HAP-1 (cell line): Measurements from ENCODE around the gene HP1BP3.
"Not testable (repeated sequence)": the region's sequence is repeated elsewhere in the genome, so short reads cannot be mapped to it uniquely, and the experiment has no call there.

Experiments used
- DNase-seq, 2 experiments: peaks; one replicate each; pipeline ENCODE4 v3.0.0-alpha.2; 2016 to 2020; ENCODE audit warnings: low spot score in 2 of 2
- H3K27me3 ChIP-seq: fragments of 250-450 bp; sonication (Bioruptor Pico); 2 replicates; pipeline ENCODE4 v1.5.1; 2020; ENCODE audit warnings: low read depth, mild to moderate bottlenecking, moderate library complexity
- H3K36me3 ChIP-seq: fragments of 250-450 bp; sonication (Bioruptor Pico); replicated peaks from 2 replicates; pipeline ENCODE4 v1.5.1; 2020; ENCODE audit warnings: mild to moderate bottlenecking
- H3K4me1 ChIP-seq: fragments of 250-450 bp; sonication (Bioruptor Pico); 2 replicates; pipeline ENCODE4 v1.5.1; 2020; ENCODE audit warnings: mild to moderate bottlenecking
- H3K4me3 ChIP-seq: fragments of 250-450 bp; sonication (Bioruptor Pico); 2 replicates; pipeline ENCODE4 v1.5.1; 2020; ENCODE audit warnings: mild to moderate bottlenecking, moderate library complexity
- H3K9me3 ChIP-seq: fragments of 250-450 bp; sonication (Bioruptor Pico); 2 replicates; pipeline ENCODE4 v1.5.1; 2020; ENCODE audit warnings: mild to moderate bottlenecking, moderate library complexity
- in situ Hi-C: fragments of 300-500 bp; cut with MboI; formaldehyde crosslinking; loops from 3 replicates; pipeline ENCODE4 v1.14.3; 2020; ENCODE audit warnings: low sequenced_read_pairs, inconsistent platforms, mixed read lengths

HP1BP3 gene

DNA sequence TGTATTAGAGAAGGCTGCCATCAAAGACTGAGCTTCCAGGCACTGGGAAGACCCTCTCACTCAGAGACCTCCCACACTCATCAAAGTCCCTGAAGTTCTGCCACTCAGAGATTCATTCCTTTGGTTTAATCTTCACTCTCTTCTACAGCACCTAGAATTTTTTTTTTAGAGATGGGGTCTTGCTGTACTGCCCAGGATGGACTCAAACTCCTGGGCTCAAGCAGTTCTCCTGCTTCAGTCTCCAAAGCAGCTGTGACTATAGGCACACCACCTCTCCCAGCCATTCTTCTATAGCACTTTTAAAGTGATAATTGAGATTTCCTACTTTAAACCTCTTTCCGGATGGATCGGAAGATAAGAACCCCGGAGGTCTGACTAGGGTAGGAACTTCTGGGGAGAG, 3.7 kb upstream of the HP1BP3 start:
- DNase-seq, result no peak
- in situ Hi-C loops, result no loop called here
- H3K4me1 ChIP-seq, result peaks cover 10% of the 10 kb centered on the region
- no peaks in the 10 kb centered on the region for H3K9me3 ChIP-seq
- peaks cover 5% of the 10 kb centered on the region for H3K36me3 ChIP-seq
- H3K27me3 ChIP-seq, result no peaks in the 10 kb centered on the region
- no peak overlapping the region for H3K4me3 ChIP-seq

DNA sequence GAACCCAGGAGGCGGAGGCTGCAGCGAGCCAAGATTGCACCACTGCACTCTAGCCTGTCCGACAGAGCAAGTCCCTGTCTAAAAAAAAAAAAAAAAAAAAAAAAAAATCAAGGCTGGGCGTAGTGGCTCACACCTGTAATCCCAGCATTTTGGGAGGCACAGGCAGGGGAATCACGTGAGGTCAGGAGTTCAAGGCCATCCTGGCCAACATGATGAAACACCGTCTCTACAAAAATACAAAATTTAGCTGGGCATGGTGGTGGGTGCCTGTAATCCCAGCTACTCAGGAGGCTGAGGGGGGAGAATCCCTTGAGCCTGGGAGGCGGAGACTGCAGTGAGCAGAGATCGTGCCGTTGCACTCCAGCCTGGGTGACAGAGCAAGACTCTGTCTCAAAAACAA, 2.5 kb upstream of the HP1BP3 start:
- H3K9me3 ChIP-seq, H3K36me3 ChIP-seq, in situ Hi-C loops, DNase-seq, H3K4me3 ChIP-seq, H3K27me3 ChIP-seq: not testable (repeated sequence)
- H3K4me1 ChIP-seq, result peaks cover 15% of the 10 kb centered on the region

- no peaks in the 10 kb centered on the region for H3K27me3 ChIP-seq
- no peaks in the 10 kb centered on the region for H3K9me3 ChIP-seq
- H3K4me3 ChIP-seq, result peak overlapping the region; percentile 98
- DNase-seq, result peak; percentile 29 to 46
- peaks cover 10% of the 10 kb centered on the region for H3K36me3 ChIP-seq
- H3K4me1 ChIP-seq, result peaks cover 16% of the 10 kb centered on the region
- in situ Hi-C loops, result no loop called here
Observed at GRCh38 chr1:20787840-20788795, 1.0 kb upstream of the HP1BP3 start.

- H3K4me1 ChIP-seq, result peaks cover 22% of the 10 kb centered on the region
- peak; percentile 96 to 98 for DNase-seq
- H3K27me3 ChIP-seq, result no peaks in the 10 kb centered on the region
- H3K9me3 ChIP-seq, result no peaks in the 10 kb centered on the region
- H3K36me3 ChIP-seq, result peaks cover 13% of the 10 kb centered on the region
- in situ Hi-C loops, result no loop called here
- H3K4me3 ChIP-seq, result peak overlapping the region; percentile 98
Observed at GRCh38 chr1:20786253-20787028, 666 bp downstream of the HP1BP3 start.

GRCh38 chr1:20785907-20786252, 1.2 kb downstream of the HP1BP3 start:
- peak overlapping the region; percentile 98 for H3K4me3 ChIP-seq
- in situ Hi-C loops, result no loop called here
- DNase-seq, result no peak
- H3K4me1 ChIP-seq, result peaks cover 28% of the 10 kb centered on the region
- H3K9me3 ChIP-seq, result no peaks in the 10 kb centered on the region
- peaks cover 13% of the 10 kb centered on the region for H3K36me3 ChIP-seq
- no peaks in the 10 kb centered on the region for H3K27me3 ChIP-seq

DNA sequence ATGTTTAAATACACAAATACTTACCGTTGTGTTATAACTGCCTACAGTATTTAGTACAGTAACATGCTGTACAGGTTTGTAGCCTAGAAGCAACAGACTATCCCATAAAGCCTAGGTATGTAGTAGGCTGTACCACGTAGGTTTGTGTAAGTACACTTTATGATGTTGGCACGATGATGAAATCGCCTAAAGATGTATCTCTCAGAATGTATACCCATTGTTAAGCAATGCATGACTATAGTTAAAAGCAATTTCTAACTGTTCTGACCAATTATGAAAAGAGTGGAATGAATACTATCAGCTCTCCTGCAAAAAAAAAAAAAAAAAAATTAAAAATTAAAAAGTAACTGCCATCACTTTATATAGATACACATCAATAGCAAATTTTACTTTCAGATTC, 11.4 kb downstream of the HP1BP3 start:
- in situ Hi-C loops, result no loop called here
- H3K4me1 ChIP-seq, result peaks cover 14% of the 10 kb centered on the region
- H3K27me3 ChIP-seq, result no peaks in the 10 kb centered on the region
- H3K9me3 ChIP-seq, result no peaks in the 10 kb centered on the region
- no peak for DNase-seq
- H3K4me3 ChIP-seq, result no peak overlapping the region
- peaks cover 89% of the 10 kb centered on the region for H3K36me3 ChIP-seq

GRCh38 chr1:20771780-20772179, 15.3 kb downstream of the HP1BP3 start:
- H3K36me3 ChIP-seq, result peaks cover 99% of the 10 kb centered on the region
- H3K4me1 ChIP-seq, result peaks cover 3% of the 10 kb centered on the region
- H3K9me3 ChIP-seq, result no peaks in the 10 kb centered on the region
- H3K4me3 ChIP-seq, result no peak overlapping the region
- in situ Hi-C loops, result no loop called here
- no peak for DNase-seq
- H3K27me3 ChIP-seq, result no peaks in the 10 kb centered on the region

DNA sequence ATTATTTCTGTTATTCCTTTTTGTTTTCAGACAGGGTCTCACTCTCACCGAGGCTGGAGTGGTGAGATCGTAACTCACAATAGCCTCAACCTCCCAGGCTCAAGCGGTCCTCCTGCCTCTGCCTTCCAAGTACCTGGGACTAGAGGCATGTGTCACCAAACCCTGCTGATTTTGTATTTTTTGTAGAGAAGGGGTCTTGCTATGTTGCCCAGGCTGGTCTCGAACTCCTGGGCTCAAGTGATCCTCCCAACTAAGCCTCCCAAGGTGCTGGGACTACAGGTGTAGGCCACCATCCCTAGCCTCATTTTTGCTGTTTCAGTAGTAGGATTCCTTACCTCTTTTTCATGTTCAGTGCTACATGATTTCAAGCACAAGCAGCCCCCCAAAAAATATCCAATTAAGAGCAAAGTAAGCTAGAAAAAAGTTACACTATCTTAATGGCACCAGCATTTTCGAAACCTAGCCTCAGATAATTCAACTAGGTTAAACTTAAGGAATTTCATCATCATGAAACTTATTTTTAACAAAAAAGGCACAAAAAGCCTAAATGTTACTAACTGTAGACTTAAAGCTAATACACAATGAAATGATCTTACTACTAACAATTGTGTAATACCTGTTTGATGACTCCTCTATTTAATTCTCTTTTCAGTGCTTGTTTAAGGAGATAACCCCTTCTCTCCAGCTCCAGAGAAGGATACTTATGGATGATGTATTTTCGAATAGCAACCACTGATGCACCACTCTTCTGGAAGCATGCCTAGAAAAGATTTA, 16.6 kb downstream of the HP1BP3 start:
- Histone ChIP-seq H3K27me3 (no peaks in the 10 kb centered on the region), H3K4me3 (no peak overlapping the region), H3K4me1 (no peaks in the 10 kb centered on the region), H3K9me3 (no peaks in the 10 kb centered on the region), H3K36me3 (peaks cover 98% of the 10 kb centered on the region)
- in situ Hi-C loops, result no loop called here
- DNase-seq, result no peak

- H3K36me3 ChIP-seq, result peaks cover 91% of the 10 kb centered on the region
- H3K27me3 ChIP-seq, result no peaks in the 10 kb centered on the region
- peaks cover 13% of the 10 kb centered on the region for H3K4me1 ChIP-seq
- in situ Hi-C loops, result no loop called here
- H3K9me3 ChIP-seq, result no peaks in the 10 kb centered on the region
- no peak overlapping the region for H3K4me3 ChIP-seq
- DNase-seq, result no peak
Observed at GRCh38 chr1:20767271-20767670, 19.8 kb downstream of the HP1BP3 start.

GRCh38 chr1:20763417-20763816, 23.7 kb downstream of the HP1BP3 start:
- Histone ChIP-seq H3K4me3 (no peak overlapping the region), H3K36me3 (peaks cover 86% of the 10 kb centered on the region), H3K27me3 (no peaks in the 10 kb centered on the region), H3K9me3 (no peaks in the 10 kb centered on the region), H3K4me1 (peaks cover 22% of the 10 kb centered on the region)
- DNase-seq, result no peak
- in situ Hi-C loops, result no loop called here

DNA sequence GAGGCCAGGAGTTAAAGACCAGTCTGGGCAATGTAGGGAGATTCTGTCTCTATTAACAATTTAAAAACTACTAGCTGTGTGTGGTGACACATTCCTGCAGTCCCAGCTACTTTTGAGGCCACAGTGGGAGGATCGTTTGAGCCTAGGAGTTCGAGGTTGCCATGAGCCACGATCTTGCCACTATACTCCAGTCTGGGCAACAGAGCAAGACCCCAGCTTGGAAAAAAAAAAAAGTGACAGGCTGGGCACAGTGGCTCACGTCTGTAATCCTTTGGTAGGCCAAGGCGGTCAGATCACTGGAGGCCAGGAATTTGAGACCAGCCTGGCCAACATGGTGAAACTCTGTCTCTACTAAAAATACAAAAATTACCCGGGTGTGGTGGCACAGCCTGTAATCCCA, 26.8 kb downstream of the HP1BP3 start:
- no peak overlapping the region for H3K4me3 ChIP-seq
- no peak for DNase-seq
- H3K27me3 ChIP-seq, result no peaks in the 10 kb centered on the region
- in situ Hi-C loops, result no loop called here
- H3K36me3 ChIP-seq, result peaks cover 86% of the 10 kb centered on the region
- peaks cover 22% of the 10 kb centered on the region for H3K4me1 ChIP-seq
- H3K9me3 ChIP-seq, result no peaks in the 10 kb centered on the region

DNA sequence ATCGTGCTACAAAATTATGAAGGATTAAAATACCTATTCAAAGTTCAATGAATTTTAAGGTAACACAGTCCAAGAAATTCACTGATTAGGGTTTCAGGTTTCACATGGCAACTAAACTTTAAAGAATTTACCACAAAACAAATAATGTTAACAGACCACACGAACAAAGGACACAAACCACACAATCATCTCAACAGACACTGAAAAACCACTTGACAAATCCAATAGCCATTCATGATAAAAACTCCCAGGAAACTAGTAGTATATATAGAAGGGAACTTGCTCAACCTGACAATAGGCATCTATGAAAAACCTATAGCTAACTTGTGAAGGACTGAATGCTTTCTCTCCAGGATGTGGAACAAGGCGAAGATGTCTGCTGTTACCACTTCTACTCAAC, 33.5 kb downstream of the HP1BP3 start:
- peaks cover 60% of the 10 kb centered on the region for H3K36me3 ChIP-seq
- no peak overlapping the region for H3K4me3 ChIP-seq
- H3K4me1 ChIP-seq, result peaks cover 34% of the 10 kb centered on the region
- in situ Hi-C loops, result no loop called here
- peak in 1 of 2 experiments; percentile 40 for DNase-seq
- no peaks in the 10 kb centered on the region for H3K9me3 ChIP-seq
- H3K27me3 ChIP-seq, result no peaks in the 10 kb centered on the region

DNA sequence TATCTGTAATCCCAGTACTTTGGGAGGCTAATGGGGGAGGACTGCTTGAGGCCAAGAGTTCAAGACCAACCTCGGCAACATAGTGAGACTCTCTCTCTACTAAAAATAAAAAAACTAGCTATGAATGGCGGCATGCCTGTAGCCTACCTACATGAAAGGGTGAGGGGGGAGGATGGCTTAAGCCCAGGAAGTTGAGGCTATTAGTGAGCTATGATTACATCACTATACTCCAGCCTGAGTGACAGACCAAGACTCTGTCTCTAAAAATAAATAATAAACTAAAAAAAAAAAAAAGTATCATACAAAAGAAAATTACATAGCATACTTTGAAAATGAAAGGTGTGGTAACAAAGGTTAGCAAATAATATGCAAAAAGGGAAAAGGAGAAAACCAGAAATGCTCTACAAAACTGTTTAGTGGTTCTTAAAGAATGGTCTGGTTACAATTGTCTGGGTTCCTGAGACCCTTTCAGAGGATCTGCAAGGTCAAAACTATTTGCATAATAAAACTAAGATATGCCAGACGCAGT, 35.6 kb downstream of the HP1BP3 start:
- H3K4me1 ChIP-seq, result peaks cover 34% of the 10 kb centered on the region
- no peak overlapping the region for H3K4me3 ChIP-seq
- no peaks in the 10 kb centered on the region for H3K9me3 ChIP-seq
- H3K27me3 ChIP-seq, result no peaks in the 10 kb centered on the region
- H3K36me3 ChIP-seq, result peaks cover 60% of the 10 kb centered on the region
- in situ Hi-C loops, result no loop called here
- DNase-seq, result peak; percentile 80 to 96
